ENCODE data around the gene ADGRG4. TPM values are rescaled to one million over a fixed set of nuclear protein-coding genes. Genes with fewer than 3 reads are reported as not detected.
"Not testable (repeated sequence)": the region's sequence is repeated elsewhere in the genome, so short reads cannot be mapped to it uniquely, and the experiment has no call there.

The ADGRG4 gene
- total and polyA plus RNA-seq, 2 donors (not counting 1 experiment from before 2014, with no cell fraction given): not detected

- no peak overlapping the region for H3K4me3 ChIP-seq (ENCODE audit: control extremely low read depth in 1 of 5, extremely low read depth in 1 of 5, insufficient read depth in 1 of 5, low read depth in 2 of 5, low read length in 4 of 5)
- H4K20me1 ChIP-seq (ENCODE audit: control insufficient read depth, insufficient read depth, low read length, poor library complexity, severe bottlenecking): no peaks in the 10 kb centered on the region
- H3K9me3 Mint-ChIP-seq (ENCODE audit: insufficient read depth): no peaks in the 10 kb centered on the region
- H3K27me3 Mint-ChIP-seq: peaks cover 3% of the 10 kb centered on the region
- H3K9ac ChIP-seq (ENCODE audit: low read length): no peak overlapping the region
- H3K27ac Mint-ChIP-seq: no peak overlapping the region
- intact Hi-C loops (cut with micrococcal nuclease): no loop called here
- ATAC-seq (ENCODE audit: low read depth) (no peak), DNase-seq (no peak)
- peaks cover 12% of the 10 kb centered on the region for H3K4me1 Mint-ChIP-seq
- H3K4me3 Mint-ChIP-seq: no peak overlapping the region
- 90% methylated on average over 4 of the region's 4 CpGs for WGBS (ENCODE audit: insufficient coverage)
- no peak overlapping the region for H3K27ac ChIP-seq (ENCODE audit: low read length in 2 of 2)
- H3K4me1 ChIP-seq (ENCODE audit: control insufficient read depth in 2 of 2, insufficient read depth in 2 of 2, low read length in 2 of 2): peaks cover 7 to 10% of the 10 kb centered on the region in 2 donors
- TF ChIP-seq EZH2 (IDR thresholded peaks at IDR 0.05; ENCODE audit: borderline replicate concordance, insufficient read depth, low read depth, low read length, poor library complexity, severe bottlenecking) (no peak), CTCF (IDR thresholded peaks at IDR 0.05) (no peak)
- no peak overlapping the region for H2AFZ ChIP-seq (ENCODE audit: insufficient read depth, low read depth, low read length, poor library complexity, severe bottlenecking)
- no peaks in the 10 kb centered on the region for H3K9me3 ChIP-seq (ENCODE audit: control extremely low read depth in 1 of 3, control insufficient read depth in 2 of 3, insufficient read depth in 1 of 3, low read length in 2 of 3)
- H3K79me2 ChIP-seq (ENCODE audit: control insufficient read depth, insufficient read depth, low read length): no peaks in the 10 kb centered on the region
- POLR2A ChIA-PET: no interaction called here
- CTCF ChIA-PET: interaction anchor here (1.1 kb wide), 1 partner anchor 7 kb away, joined by 3 read pairs; no protein-coding TSS in a partner anchor
- H3K4me2 ChIP-seq (replicated peaks; ENCODE audit: low read depth, low read length, poor library complexity, severe bottlenecking): no peak overlapping the region
- no peaks in the 10 kb centered on the region for H3K36me3 ChIP-seq (replicated peaks in 1 of 2; ENCODE audit: control extremely low read depth in 1 of 2, control insufficient read depth in 1 of 2, extremely low read depth in 1 of 2, insufficient read depth in 2 of 2, low read length in 1 of 2)
- H3K27me3 ChIP-seq (replicated peaks in 1 of 4; ENCODE audit: control extremely low read depth in 1 of 4, control insufficient read depth in 3 of 4, insufficient read depth in 4 of 4, low read length in 3 of 4): no peaks in the 10 kb centered on the region
These were observed 25.2 kb upstream of the ADGRG4 start for GRCh38 chrX:136275553-136275952.

GRCh38 chrX:136286375-136286774 lies 14.4 kb upstream of the ADGRG4 start:
- H2AFZ ChIP-seq (ENCODE audit: insufficient read depth, low read depth, low read length, poor library complexity, severe bottlenecking); H3K27ac Mint-ChIP-seq; POLR2A ChIA-PET; H3K27me3 ChIP-seq (replicated peaks in 1 of 4; ENCODE audit: control extremely low read depth in 1 of 4, control insufficient read depth in 3 of 4, insufficient read depth in 4 of 4, low read length in 3 of 4); H3K4me2 ChIP-seq (replicated peaks; ENCODE audit: low read depth, low read length, poor library complexity, severe bottlenecking); ATAC-seq (ENCODE audit: low read depth); CTCF ChIA-PET; H4K20me1 ChIP-seq (ENCODE audit: control insufficient read depth, insufficient read depth, low read length, poor library complexity, severe bottlenecking); H3K9me3 Mint-ChIP-seq (ENCODE audit: insufficient read depth); H3K4me1 ChIP-seq (ENCODE audit: control insufficient read depth in 2 of 2, insufficient read depth in 2 of 2, low read length in 2 of 2); H3K9me3 ChIP-seq (ENCODE audit: control extremely low read depth in 1 of 3, control insufficient read depth in 2 of 3, insufficient read depth in 1 of 3, low read length in 2 of 3); H3K27me3 Mint-ChIP-seq; H3K27ac ChIP-seq (ENCODE audit: low read length in 2 of 2); H3K79me2 ChIP-seq (ENCODE audit: control insufficient read depth, insufficient read depth, low read length); H3K36me3 ChIP-seq (replicated peaks in 1 of 2; ENCODE audit: control extremely low read depth in 1 of 2, control insufficient read depth in 1 of 2, extremely low read depth in 1 of 2, insufficient read depth in 2 of 2, low read length in 1 of 2); H3K4me1 Mint-ChIP-seq; H3K9ac ChIP-seq (ENCODE audit: low read length); DNase-seq; H3K4me3 ChIP-seq (ENCODE audit: control extremely low read depth in 1 of 5, extremely low read depth in 1 of 5, insufficient read depth in 1 of 5, low read depth in 2 of 5, low read length in 4 of 5); H3K4me3 Mint-ChIP-seq; intact Hi-C loops (cut with micrococcal nuclease): not testable (repeated sequence)
- no CpG with 5 or more reads among the region's 5 CpGs for WGBS (ENCODE audit: insufficient coverage)

Data from B cell (primary cell).